Caki2 (cell line): Measurements from ENCODE around the gene SLC16A1. TPM values are rescaled to one million over a fixed set of nuclear protein-coding genes. Genes with fewer than 3 reads are reported as not detected.
"Not testable (repeated sequence)": the region's sequence is repeated elsewhere in the genome, so short reads cannot be mapped to it uniquely, and the experiment has no call there.

ENCODE experiments used
- DNase-seq: peaks from one replicate; pipeline ENCODE4 v3.0.0-alpha.2; 2015; ENCODE audit warnings: low read depth
- in situ Hi-C: cut with HindIII; loops from 2 replicates; pipeline ENCODE4 v1.10.0; 2016; ENCODE audit warnings: low sequenced_read_pairs, low pct_unique_long_range_greater_than_20kb, mixed read lengths
- total RNA-seq: library from RNA; depleted of rRNA; stranded (reverse); fragments of >200 nt; shearing (Covaris generic); gene quantifications from 2 replicates; pipeline ENCODE4 v1.2.3, GENCODE V29; 2014; ENCODE audit warnings: low replicate concordance; rRNA removed

SLC16A1 gene, protein sequence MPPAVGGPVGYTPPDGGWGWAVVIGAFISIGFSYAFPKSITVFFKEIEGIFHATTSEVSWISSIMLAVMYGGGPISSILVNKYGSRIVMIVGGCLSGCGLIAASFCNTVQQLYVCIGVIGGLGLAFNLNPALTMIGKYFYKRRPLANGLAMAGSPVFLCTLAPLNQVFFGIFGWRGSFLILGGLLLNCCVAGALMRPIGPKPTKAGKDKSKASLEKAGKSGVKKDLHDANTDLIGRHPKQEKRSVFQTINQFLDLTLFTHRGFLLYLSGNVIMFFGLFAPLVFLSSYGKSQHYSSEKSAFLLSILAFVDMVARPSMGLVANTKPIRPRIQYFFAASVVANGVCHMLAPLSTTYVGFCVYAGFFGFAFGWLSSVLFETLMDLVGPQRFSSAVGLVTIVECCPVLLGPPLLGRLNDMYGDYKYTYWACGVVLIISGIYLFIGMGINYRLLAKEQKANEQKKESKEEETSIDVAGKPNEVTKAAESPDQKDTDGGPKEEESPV
- 29.8 and 34.6 TPM in 2 replicates for total RNA-seq

DNA sequence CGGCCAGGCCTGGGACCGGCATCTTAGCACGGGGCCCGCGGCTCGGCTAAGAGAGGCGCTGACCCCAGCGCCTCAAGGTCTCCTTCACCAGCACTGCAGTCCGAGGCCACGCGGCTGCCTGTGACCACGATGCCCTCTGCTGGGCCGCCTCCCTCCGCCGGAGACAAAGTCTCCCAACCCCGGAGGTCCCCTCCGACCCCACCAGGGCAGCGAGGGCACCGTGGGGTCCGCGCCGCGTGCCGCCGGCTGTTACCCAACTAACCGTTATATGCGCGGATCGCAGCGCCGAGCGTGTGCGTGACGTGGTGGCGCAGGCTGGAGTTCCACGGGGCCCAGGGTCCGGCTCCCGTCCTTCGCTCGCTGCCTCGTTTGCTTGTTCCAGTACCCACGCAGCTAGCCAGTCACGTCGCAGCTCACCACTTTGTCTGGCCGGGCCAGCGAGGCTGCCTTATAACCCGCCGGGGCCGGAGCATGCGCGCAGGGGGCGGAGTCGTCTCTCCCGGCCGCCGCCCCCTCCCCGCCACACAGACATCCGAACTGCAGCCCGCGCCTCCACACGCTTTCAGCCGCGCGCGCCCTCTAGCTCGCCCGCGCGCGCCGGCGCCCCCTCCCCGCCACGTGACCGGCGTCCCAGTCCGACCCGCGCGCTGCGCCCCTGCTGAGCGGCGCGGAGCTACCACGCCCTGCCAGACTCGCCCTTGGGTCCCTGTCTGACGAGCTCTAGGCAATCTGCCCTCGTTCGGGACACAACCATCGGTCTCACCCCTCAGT is at the start of gene SLC16A1:
SLC16A1 (minus strand) TSS at position 424 of the 771 bp plus-strand sequence. CDS start 26,888 bp downstream, outside the sequence.
- peak; percentile 91 for DNase-seq
- in situ Hi-C loops: no loop called here

DNA sequence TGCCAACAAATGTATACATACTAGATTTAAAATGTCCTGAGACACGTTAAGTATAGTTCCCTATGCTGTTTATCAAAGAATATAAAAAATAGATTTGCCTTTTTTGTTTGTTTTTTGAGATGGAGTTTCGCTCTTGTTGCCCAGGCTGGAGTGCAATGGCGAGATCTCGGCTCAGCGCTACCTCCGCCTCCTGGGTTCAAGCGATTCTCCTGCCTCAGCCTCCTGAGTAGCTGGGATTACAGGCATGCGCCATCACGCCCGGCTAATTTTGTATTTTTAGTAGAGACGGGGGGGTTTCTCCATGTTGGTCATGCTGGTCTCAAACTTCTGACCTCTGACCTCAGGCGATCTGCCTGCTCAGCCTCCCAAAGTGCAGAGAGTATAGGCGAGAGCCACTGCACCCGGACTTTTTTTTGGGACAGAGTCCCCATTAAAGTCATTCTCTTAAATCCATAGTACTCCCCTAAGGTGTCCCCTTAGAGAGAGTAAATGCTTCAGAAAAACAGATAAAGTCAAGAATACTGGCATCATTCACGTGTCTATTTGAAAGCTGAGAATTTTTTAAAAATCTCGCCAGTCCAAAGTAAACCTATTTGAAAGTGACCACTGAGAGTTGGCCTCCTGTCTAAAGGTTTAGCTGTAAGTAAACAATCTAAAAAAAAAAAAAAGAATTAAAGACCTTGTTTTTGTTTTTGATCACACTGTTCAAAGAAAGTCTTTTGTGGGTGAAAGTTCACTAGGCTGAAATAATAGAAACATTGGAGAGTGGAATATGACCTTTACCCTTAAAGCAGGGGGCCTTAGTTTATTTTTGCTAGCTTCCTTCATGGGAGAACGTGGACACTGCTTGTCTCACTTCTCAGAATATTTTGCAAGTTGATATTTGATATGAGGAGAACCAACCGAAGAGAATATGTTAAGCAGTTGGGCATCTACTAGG is 48.0 kb upstream of the SLC16A1 start:
- in situ Hi-C loops: no loop called here
- no peak for DNase-seq

DNA sequence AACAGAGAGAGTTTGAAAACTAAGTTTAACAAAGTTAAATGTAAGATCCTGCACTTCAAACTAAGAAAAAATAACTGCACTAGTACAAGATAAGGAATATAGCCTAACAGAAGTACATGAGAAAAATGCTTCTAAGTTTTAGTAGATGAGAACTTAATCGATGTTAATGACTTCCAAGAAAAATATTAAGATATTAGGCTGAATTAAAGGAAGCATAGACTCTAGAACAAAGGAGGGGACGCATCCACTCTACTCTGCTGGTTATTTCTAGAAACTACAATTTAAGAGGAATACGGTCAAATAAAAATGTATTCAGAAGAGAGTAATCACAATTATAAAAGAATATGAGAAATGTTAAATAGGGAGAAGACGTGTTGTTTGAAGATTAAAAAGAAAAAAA is 46.3 kb upstream of the SLC16A1 start:
- no peak for DNase-seq
- in situ Hi-C loops: no loop called here

DNA sequence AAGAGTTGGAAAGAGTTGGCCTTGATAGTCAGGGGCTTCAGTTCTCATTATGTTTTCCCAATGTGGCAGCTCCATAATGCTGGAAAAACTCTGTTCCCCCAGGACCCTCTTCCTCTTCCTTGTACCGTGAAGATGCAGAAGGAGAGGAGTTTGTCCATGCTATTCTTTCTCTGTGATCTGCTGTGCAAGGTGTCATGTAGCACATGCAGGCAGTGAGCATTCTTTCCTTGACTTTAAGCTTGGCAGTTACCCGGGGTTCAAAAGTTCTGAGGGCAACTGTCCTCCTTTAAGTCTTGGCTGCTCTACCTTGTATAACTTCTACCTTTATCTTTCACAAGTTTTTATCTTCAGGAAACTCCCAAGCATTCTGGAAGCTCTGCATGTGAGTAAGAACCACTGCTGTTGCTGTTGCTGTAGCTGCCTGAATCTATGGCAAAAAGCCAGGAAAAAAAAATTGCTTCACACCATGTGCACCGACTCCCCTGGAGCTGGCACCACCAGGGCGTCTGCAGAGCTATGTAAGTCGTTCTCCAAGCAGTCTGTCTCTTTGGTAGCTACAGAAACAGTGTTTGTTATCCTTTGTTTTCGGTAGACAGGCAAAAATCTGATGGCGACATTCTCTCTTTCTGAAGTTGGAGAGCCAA is 42.7 kb upstream of the SLC16A1 start:
- in situ Hi-C loops: no loop called here
- DNase-seq: peak; percentile 3

DNA sequence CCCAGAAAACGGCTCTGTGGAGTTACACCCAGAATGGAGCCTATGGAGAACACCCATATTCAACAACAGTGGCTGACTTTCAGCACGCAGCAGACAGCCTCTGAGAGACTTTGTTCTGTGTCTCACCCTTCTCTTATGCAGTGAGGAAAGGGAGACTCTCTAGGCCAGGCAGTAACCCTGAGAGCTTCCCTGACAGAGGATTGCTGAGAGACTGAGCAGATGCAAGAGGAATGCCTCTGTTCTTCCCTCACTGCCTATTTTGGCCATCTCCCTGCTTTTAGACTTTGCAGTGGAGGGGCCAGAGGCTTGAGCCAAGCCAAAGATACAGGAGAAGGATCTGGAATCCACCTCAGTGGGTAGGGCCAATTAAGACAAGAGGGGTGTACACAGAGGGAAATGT is 41.8 kb upstream of the SLC16A1 start:
- no peak for DNase-seq
- in situ Hi-C loops: no loop called here

DNA sequence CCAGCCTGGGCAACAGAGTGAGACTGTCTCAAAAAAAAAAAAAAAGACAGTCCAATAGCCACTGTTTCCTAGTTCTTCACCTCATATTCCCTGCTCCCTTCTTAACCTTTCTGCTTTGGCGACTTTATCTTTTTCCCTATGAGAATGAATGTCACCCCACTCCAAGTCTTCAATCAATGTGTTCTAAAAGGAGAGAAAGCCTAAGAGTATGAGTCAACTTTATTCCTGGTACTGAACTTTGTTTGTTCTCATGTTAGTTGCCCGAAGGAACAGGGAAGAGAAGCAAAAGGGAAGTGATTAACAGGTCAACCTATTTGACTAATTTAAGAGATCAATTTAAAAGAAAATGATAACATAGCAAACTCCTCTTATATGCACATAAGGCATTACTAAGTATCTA is 39.9 kb upstream of the SLC16A1 start:
- in situ Hi-C loops: no loop called here
- DNase-seq: no peak

DNA sequence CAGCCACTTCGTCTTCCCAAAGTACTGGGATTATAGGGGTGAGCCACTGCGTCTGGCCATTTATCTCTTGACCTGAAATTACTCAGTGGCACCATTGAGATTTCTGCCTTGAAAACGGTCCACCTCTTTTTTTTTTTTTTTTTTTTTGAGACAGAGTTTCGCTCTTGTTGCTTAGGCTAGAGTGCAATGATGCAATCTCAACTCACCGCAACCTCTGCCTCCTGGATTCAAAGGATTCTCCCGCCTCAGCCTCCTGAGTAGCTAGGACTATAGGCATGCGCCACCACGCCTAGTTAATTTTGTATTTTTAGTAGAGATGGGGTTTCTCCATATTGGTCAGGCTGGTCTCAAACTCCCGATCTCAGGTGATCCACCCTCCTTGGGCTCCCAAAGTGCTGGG is 39.0 kb upstream of the SLC16A1 start:
- DNase-seq, in situ Hi-C loops: not testable (repeated sequence)

DNA sequence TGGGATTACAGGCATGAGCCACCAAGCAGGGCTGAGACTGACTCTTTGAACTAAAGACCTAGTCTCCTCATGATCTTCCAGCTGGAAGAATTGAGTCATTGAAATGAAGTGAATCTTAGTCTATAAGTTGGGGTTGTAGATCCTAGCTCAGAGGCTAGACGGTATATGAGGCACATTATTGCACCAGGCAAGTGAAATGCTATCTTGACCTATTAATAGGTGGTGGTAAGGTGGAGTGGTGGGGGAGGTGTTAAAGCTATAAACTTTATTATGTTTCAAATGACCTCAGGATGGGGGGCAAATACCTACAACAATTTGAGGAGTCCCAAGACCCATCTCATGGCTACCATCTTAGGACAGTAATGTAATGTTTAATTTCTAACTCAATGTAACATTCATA is 36.8 kb upstream of the SLC16A1 start:
- no peak for DNase-seq
- in situ Hi-C loops: no loop called here

DNA sequence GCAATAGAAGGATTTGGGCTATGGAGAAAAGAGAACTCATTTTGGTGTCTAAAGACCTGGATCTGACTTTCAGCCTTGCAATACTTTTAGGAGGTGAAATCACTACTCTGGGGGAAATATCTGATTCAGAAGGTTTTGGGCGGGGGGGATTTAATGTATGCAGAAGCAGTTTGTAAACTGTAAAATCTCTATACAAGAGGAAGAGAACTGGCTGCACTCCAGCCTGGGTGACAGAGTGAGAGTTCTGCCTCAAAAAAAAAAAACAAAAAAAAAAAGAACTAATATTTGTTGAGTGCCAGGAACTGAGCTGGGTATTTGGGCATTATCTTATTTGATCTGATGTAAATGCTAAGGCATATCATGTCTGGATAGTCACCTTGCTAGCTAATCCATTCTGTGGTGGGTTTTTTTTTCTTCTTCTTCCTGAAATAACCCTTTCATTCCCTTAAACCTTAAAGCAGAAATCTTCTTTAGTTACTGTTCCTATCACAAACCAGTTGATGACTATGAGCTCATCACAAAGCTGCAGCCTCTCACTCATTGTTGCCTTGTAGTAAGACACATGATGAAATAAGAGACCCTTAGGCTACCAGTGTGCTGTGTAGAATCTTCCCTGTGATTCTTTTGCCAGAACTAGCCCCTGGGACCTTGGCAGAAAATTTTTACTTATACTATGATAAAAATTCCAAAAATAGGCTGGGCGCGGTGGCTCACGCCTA is 35.6 kb upstream of the SLC16A1 start:
- no peak for DNase-seq
- in situ Hi-C loops: no loop called here

DNA sequence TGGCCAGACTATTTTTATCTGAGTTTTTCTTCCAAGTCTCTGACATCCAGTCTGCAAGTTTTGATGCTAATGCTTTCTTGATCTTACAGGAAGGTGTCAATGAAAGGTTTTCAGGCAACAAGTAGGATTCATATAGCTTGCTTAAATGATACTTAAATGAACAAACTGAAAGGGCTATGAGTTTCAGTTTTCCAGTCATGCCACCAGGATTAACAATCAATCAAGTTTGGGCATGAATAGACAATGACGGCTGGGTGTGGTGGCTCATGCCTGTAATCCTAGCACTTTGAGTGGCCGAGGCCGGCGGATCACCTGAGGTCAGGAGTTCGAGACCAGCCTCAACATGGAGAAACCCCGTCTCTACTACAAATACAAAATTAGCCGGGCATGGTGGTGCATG is 34.3 kb upstream of the SLC16A1 start:
- in situ Hi-C loops: no loop called here
- DNase-seq: no peak

DNA sequence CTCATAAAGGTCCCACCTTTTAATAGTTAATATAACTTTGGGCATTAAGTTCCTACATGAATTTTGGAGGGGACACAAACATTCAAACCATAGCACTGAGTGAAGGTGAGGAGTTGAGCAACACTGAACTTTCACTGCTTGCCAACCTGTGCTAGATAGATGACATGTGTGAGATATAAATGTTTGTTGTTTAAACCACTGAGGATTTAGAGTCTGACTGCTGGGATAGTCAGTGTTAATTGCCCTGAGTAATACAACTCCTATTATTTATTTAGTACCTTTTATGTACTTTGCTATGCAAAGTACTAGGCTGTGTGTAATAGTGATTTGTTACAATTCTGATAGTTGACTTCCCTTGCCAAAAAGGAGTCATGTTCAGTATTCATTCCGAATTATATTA is 32.4 kb upstream of the SLC16A1 start:
- DNase-seq: no peak
- in situ Hi-C loops: no loop called here

DNA sequence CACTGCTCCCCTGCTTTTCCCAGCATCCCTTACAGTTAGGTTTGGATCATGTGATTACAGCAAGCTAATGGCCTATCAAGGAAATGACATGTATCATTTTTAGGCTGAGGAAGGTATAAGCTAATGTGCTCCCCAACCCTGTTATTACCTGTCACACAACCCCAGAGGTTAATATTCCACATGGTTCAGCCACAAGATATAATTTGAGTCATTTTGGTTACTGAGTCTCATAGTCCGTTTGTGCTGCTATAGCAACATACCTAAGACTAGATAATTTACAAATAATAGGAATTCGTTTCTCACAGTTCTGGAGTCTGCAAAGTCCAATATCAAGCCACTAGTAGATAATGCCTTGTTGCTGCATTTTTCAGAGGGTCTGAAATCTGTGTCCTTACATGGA is 29.1 kb upstream of the SLC16A1 start:
- in situ Hi-C loops: no loop called here
- no peak for DNase-seq

DNA sequence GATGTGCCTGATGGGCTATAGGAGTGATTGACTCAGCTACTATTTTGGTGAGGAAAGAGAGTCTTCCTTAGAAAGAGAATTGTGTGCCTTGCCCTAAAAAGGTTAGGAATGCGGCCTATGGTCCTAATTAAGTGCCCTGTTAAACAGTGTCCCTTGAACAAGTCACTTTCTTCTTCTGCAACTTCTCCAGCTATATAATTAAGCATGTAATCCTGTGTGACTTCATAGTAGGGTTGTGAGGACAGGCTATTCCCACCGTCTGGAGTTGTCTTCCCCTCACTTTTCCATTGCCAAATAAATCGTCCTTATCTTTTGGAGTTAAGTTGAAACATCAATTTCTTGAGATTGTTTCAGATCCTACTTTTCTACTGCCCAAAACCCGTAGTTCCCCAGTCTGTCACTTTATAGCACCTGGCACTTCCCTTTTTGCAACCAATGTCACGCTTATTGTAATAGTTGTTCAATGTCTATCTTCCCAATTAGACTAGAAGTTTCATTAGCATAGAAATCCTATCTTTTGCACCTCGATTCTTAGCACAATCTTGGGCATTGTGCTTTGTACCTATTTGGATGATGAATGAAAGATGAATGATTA is 27.6 kb upstream of the SLC16A1 start:
- in situ Hi-C loops: no loop called here
- no peak for DNase-seq

DNA sequence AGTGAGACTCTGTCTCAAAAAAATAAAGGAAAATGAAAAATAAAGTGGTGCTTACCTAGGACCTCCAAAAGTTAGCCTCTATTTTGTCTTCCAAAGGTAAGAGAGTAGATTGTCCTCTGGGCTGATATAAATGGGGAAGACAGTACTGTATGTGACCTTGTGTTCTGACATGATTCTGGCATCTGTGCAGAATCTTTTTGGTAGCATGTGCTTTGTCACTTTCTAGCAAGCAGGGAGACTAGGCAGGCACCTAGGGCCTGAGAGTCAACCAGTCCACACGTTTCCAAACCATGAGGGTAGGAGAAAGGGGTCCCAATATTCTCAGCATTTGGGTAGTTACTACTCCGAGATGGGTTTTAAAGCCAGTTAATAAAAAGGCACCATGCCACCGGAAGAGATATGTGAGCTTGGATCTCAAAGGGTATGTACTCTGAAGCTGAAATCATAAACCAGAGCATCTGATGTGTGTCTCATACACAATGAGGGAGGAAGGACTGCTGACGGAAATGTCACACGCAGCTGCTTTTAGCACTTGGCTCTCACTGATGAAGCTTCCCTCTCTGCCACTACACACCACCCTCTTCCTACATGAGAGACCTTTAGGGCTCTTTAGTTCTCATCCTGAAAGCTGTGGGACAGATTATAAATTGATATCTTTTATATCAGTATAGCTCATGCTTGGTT is 27.0 kb upstream of the SLC16A1 start:
- no peak for DNase-seq
- in situ Hi-C loops: no loop called here

DNA sequence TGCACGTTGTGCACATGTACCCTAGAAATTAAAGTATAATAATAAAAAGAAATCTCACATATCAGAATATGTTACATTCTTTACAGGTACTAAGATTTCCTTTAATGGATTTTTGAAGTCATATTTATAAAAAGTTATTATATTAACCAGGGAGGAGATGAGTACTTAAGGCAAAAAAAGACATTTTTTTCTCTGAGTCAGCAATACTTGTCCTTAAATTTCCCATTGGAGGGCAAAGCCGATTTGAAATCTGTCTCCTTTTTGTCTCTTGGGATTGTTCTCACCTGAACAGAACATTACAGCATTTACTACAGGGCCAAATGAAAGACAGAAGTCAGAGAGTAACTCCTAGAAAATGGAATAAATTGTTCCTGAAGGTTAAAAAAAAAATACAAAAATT is 26.3 kb upstream of the SLC16A1 start:
- in situ Hi-C loops: no loop called here
- DNase-seq: no peak

DNA sequence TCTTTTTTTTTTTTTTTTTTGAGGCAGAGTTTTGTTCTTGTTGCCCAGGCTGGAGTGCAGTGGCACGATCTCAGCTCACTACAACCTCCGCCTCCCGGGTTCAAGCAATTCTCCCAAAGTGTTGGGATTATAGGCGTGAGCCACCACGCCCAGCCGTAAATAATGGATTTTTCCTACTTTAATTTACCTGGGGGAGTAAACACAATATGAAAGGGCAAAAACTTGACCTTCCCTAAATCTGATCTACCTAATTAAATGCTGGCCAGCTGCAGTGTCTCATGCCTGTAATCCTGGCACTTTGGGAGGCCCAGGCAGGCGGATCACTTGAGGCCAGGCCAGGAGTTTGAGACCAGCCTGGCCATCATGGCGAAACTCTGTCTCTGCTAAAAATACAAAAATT is 25.8 kb upstream of the SLC16A1 start:
- not testable (repeated sequence) for DNase-seq

More for the DNA sequence above, 25.8 kb upstream of the SLC16A1 start:
- in situ Hi-C loops: not testable (repeated sequence)
